ENCODE measurements around the gene RPL35A. TPM values are rescaled to one million over a fixed set of nuclear protein-coding genes. Genes with fewer than 3 reads are reported as not detected.
A peak's percentile ranks its signal among the peaks of the same experiment; 100 is the strongest.

Gene RPL35A
- total and polyA plus RNA-seq, 9 of the 15 experiments (the other 6 are each of a cell fraction or from before 2014, with no cell fraction given) = 1,475 to 2,942 (median 2,367) TPM

- TF ChIP-seq TAF7 (tag; IDR thresholded peaks at IDR 0.05) (peak; percentile 99), HDAC1 (IDR thresholded peaks at IDR 0.05) (peak; percentile 28 to 90; a peak in 2 of 4 replicates), ELF2 (CRISPR knock-in tag; IDR thresholded peaks at IDR 0.05) (peak; percentile 77; the same call in 1 of the 2 replicates), GTF2F1 (IDR thresholded peaks at IDR 0.05; ENCODE audit: low read depth, low read length) (peak; percentile 95), SIN3B (IDR thresholded peaks at IDR 0.05; ENCODE audit: low read depth) (peak; percentile 65), SFPQ (IDR thresholded peaks at IDR 0.05; ENCODE audit: low read depth, low read length) (no peak), ZSCAN32 (CRISPR knock-in tag; IDR thresholded peaks at IDR 0.05) (no peak), MYC (IDR thresholded peaks at IDR 0.05; ENCODE audit: low read depth, low read length) (peak; percentile 98), MYC (CRISPR knock-in tag; IDR thresholded peaks at IDR 0.05; ENCODE audit: borderline replicate concordance, low read depth) (peak; percentile 82; the same call in 1 of the 2 replicates), ZNF785 (CRISPR knock-in tag; IDR thresholded peaks at IDR 0.05) (no peak), ZNF395 (CRISPR knock-in tag; IDR thresholded peaks at IDR 0.05) (peak; percentile 54), ZNF263 (CRISPR knock-in tag; IDR thresholded peaks at IDR 0.05; ENCODE audit: borderline replicate concordance) (no peak; the same call in 1 of the 2 replicates), RCOR1 (IDR thresholded peaks at IDR 0.05; ENCODE audit: borderline replicate concordance in 1 of 2, low read depth in 2 of 2, low read length in 2 of 2) (peak in 1 of 2 experiments; percentile 47; a peak in 2 of 4 replicates)
- TF ChIP-seq, protein P1, sequence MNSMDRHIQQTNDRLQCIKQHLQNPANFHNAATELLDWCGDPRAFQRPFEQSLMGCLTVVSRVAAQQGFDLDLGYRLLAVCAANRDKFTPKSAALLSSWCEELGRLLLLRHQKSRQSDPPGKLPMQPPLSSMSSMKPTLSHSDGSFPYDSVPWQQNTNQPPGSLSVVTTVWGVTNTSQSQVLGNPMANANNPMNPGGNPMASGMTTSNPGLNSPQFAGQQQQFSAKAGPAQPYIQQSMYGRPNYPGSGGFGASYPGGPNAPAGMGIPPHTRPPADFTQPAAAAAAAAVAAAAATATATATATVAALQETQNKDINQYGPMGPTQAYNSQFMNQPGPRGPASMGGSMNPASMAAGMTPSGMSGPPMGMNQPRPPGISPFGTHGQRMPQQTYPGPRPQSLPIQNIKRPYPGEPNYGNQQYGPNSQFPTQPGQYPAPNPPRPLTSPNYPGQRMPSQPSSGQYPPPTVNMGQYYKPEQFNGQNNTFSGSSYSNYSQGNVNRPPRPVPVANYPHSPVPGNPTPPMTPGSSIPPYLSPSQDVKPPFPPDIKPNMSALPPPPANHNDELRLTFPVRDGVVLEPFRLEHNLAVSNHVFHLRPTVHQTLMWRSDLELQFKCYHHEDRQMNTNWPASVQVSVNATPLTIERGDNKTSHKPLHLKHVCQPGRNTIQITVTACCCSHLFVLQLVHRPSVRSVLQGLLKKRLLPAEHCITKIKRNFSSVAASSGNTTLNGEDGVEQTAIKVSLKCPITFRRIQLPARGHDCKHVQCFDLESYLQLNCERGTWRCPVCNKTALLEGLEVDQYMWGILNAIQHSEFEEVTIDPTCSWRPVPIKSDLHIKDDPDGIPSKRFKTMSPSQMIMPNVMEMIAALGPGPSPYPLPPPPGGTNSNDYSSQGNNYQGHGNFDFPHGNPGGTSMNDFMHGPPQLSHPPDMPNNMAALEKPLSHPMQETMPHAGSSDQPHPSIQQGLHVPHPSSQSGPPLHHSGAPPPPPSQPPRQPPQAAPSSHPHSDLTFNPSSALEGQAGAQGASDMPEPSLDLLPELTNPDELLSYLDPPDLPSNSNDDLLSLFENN (IDR thresholded peaks at IDR 0.05; ENCODE audit: low read depth in 2 of 2, low read length in 2 of 2) = peak in 1 of 2 experiments; percentile 72; a peak in 1 of 4 replicates
- TF ChIP-seq, protein P2, sequence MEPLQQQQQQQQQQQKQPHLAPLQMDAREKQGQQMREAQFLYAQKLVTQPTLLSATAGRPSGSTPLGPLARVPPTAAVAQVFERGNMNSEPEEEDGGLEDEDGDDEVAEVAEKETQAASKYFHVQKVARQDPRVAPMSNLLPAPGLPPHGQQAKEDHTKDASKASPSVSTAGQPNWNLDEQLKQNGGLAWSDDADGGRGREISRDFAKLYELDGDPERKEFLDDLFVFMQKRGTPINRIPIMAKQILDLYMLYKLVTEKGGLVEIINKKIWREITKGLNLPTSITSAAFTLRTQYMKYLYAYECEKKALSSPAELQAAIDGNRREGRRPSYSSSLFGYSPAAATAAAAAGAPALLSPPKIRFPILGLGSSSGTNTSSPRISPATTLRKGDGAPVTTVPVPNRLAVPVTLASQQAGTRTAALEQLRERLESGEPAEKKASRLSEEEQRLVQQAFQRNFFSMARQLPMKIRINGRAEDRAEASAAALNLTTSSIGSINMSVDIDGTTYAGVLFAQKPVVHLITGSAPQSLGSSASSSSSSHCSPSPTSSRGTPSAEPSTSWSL (CRISPR knock-in tag; IDR thresholded peaks at IDR 0.05; ENCODE audit: borderline replicate concordance) = no peak
Measured at GRCh38 chr3:197949778-197950676, at the start of gene RPL35A (continued).

Measured in K562 (cell line).